IMR-90 (cell line): ENCODE measurements around the gene DPP6. TPM values are rescaled to one million over a fixed set of nuclear protein-coding genes. Genes with fewer than 3 reads are reported as not detected.

Experiments
- ATAC-seq: fragments of 200-7000 bp; cut with Tn5 transposase; 2 replicates; pipeline ENCODE4 v1.9.1; 2020; ENCODE audit warnings: low read depth, mild to moderate bottlenecking, moderate library complexity
- BruUV-seq: library from RNA; stranded (reverse); fragments of 400-500 nt; replicated peaks from 2 replicates; lab custom pipeline; 2021; lab: Mats Ljungman, UMichigan
- CTCF ChIA-PET: fragments of 300-600 bp; formaldehyde crosslinking; extraction: SDS; loops from one replicate; lab custom pipeline; 2021; ENCODE audit warnings: antibody characterized with exemption; lab: Yijun Ruan, JAX
- POLR2A ChIA-PET: fragments of 300-600 bp; sonication (Branson Sonifier 250); formaldehyde crosslinking; loops from one replicate; lab custom pipeline; 2022; ENCODE audit warnings: antibody characterized with exemption; ENCODE audit not compliant: unreplicated experiment; lab: Charles Lee
- DNase-seq: peaks from one replicate; pipeline ENCODE4 v3.0.0; 2013
- H2AFZ ChIP-seq: replicated peaks from 2 replicates; pipeline ENCODE3; 2013; ENCODE audit warnings: low read length, mild to moderate bottlenecking; ENCODE audit not compliant: poor library complexity
- H2AK5ac ChIP-seq: 2 replicates; pipeline ENCODE4 v1.6.1; 2013; ENCODE audit warnings: low read depth, low read length, inconsistent platforms
- H2AK9ac ChIP-seq: replicated peaks from 2 replicates; pipeline ENCODE3; 2013; ENCODE audit warnings: mild to moderate bottlenecking, low read depth, low read length, moderate library complexity; ENCODE audit not compliant: poor library complexity
- H2BK120ac ChIP-seq: 2 replicates; pipeline ENCODE4 v1.6.1; 2013; ENCODE audit warnings: low read depth, low read length, inconsistent platforms
- H2BK15ac ChIP-seq: 3 replicates; pipeline ENCODE4 v1.6.1; 2013; ENCODE audit warnings: low read depth, low read length, inconsistent platforms
- H2BK20ac ChIP-seq: 2 replicates; pipeline ENCODE4 v1.6.1; 2013; ENCODE audit warnings: low read depth, mild to moderate bottlenecking, inconsistent platforms, low read length, moderate library complexity
- H2BK5ac ChIP-seq: 2 replicates; pipeline ENCODE4 v1.6.1; 2013; ENCODE audit warnings: mild to moderate bottlenecking, low read depth, low read length, inconsistent platforms; ENCODE audit not compliant: poor library complexity, severe bottlenecking
- H3K14ac ChIP-seq: replicated peaks from 2 replicates; pipeline ENCODE4 v1.6.1; 2013; ENCODE audit warnings: low read depth, low read length, inconsistent platforms
- H3K18ac ChIP-seq: 2 replicates; pipeline ENCODE4 v1.6.1; 2013; ENCODE audit warnings: low read depth, low read length, control low read depth
- H3K23ac ChIP-seq: 2 replicates; pipeline ENCODE4 v1.6.1; 2013; ENCODE audit warnings: low read depth, low read length, inconsistent platforms
- H3K27ac ChIP-seq: 2 replicates; pipeline ENCODE4 v1.5.1; 2013; ENCODE audit warnings: mild to moderate bottlenecking, control low read depth, low read length; ENCODE audit not compliant: insufficient read depth
- H3K27me3 ChIP-seq: 2 replicates; pipeline ENCODE4 v1.6.1; 2013; ENCODE audit warnings: low read length; ENCODE audit not compliant: control insufficient read depth, insufficient read depth
- H3K36me3 ChIP-seq: 2 replicates; pipeline ENCODE4 v1.6.1; 2013; ENCODE audit warnings: low read length, mixed read lengths; ENCODE audit not compliant: control insufficient read depth, insufficient read depth
- H3K4ac ChIP-seq: 2 replicates; pipeline ENCODE4 v1.6.1; 2013; ENCODE audit warnings: low read depth, low read length, inconsistent platforms
- H3K4me1 ChIP-seq: 2 replicates; pipeline ENCODE4 v1.6.1; 2013; ENCODE audit warnings: low read length, mixed read lengths; ENCODE audit not compliant: control insufficient read depth, insufficient read depth
- H3K4me2 ChIP-seq: 2 replicates; pipeline ENCODE4 v1.6.1; 2013; ENCODE audit warnings: low read depth, mild to moderate bottlenecking, control low read depth, low read length, moderate library complexity
- H3K4me3 ChIP-seq: 2 replicates; pipeline ENCODE4 v1.5.1; 2013; ENCODE audit warnings: low read depth, mild to moderate bottlenecking, control low read depth, low read length, moderate library complexity; ENCODE audit not compliant: insufficient read depth
- H3K56ac ChIP-seq: 2 replicates; pipeline ENCODE4 v1.6.1; 2013; ENCODE audit warnings: low read length, inconsistent platforms; ENCODE audit not compliant: insufficient read depth; ENCODE audit errors: extremely low read depth
- H3K79me1 ChIP-seq, 2 experiments: 2 replicates each; pipeline ENCODE4 v1.6.1; 2013; ENCODE audit warnings: low read length in 2 of 2, inconsistent platforms in 1 of 2, low read depth in 1 of 2
- H3K9ac ChIP-seq: 2 replicates; pipeline ENCODE4 v1.6.1; 2013; ENCODE audit warnings: low read depth, low read length, control low read depth
- H3K9me1 ChIP-seq: 2 replicates; pipeline ENCODE4 v1.6.1; 2013; ENCODE audit warnings: low read length, inconsistent platforms; ENCODE audit not compliant: insufficient read depth
- H3K9me3 ChIP-seq: 2 replicates; pipeline ENCODE4 v1.6.1; 2013; ENCODE audit warnings: low read length; ENCODE audit not compliant: control insufficient read depth, insufficient read depth
- H4K20me1 ChIP-seq: 2 replicates; pipeline ENCODE4 v1.6.1; 2013; ENCODE audit warnings: low read length, inconsistent platforms; ENCODE audit not compliant: insufficient read depth
- H4K5ac ChIP-seq: 2 replicates; pipeline ENCODE4 v1.6.1; 2013; ENCODE audit warnings: mild to moderate bottlenecking, low read depth, low read length, control low read depth
- H4K8ac ChIP-seq, 2 experiments: 2 replicates each; pipeline ENCODE4 v1.6.1; 2013; ENCODE audit warnings: low read depth in 2 of 2, low read length in 2 of 2, control low read depth in 1 of 2, inconsistent platforms in 1 of 2
- H4K91ac ChIP-seq: 2 replicates; pipeline ENCODE4 v1.6.1; 2013; ENCODE audit warnings: low read depth, low read length, inconsistent platforms; ENCODE audit not compliant: insufficient read depth
- BHLHE40 ChIP-seq: fragments of 150-350 bp; IDR thresholded peaks from 2 replicates; pipeline ENCODE4 v1.6.1; 2016; ENCODE audit warnings: mild to moderate bottlenecking, low read depth, low read length
- CHD1 ChIP-seq: IDR thresholded peaks from 2 replicates; pipeline ENCODE4 v1.6.1; 2012; ENCODE audit warnings: low read depth, low read length, improper control_type of control experiment
- MAFK ChIP-seq: IDR thresholded peaks from 2 replicates; pipeline ENCODE4 v1.6.1; 2012; ENCODE audit warnings: low read depth, low read length, improper control_type of control experiment
- MXI1 ChIP-seq: IDR thresholded peaks from 2 replicates; pipeline ENCODE4 v1.6.1; 2012; ENCODE audit warnings: low read depth, mild to moderate bottlenecking, low read length, moderate library complexity, borderline replicate concordance
- NFE2L2 ChIP-seq: fragments of 150-350 bp; IDR thresholded peaks from 2 replicates; pipeline ENCODE4 v1.6.1; 2016; ENCODE audit warnings: low read depth, mild to moderate bottlenecking, low read length
- RCOR1 ChIP-seq: IDR thresholded peaks from 2 replicates; pipeline ENCODE4 v1.6.1; 2012; ENCODE audit warnings: mild to moderate bottlenecking, low read length, improper control_type of control experiment; ENCODE audit not compliant: insufficient replicate concordance
- SMC3 ChIP-seq: fragments of 150-350 bp; IDR thresholded peaks from 2 replicates; pipeline ENCODE4 v1.6.1; 2016; ENCODE audit warnings: low read depth, mild to moderate bottlenecking, antibody characterized with exemption, low read length, moderate library complexity
- WGBS, 2 experiments: methylation state at CpG; one replicate each; pipeline versions ENCODE4 v1.1.5 to v1.1.7; 2013; ENCODE audit warnings: missing lambda C conversion rate in 2 of 2; ENCODE audit not compliant: insufficient read length in 1 of 2; ENCODE audit errors: extremely low coverage in 2 of 2; 5-methylcytosine and 5-hydroxymethylcytosine counted together
- dilution Hi-C: fragments of 300-500 bp; cut with HindIII; formaldehyde crosslinking; loops from one replicate; pipeline ENCODE4 v1.14.3; 2018; ENCODE audit warnings: low sequenced_read_pairs; ENCODE audit not compliant: unreplicated experiment
- in situ Hi-C: fragments of 300-500 bp; cut with MboI; formaldehyde crosslinking; loops from 3 replicates; pipeline ENCODE4 v1.14.3; 2019; ENCODE audit warnings: low sequenced_read_pairs, inconsistent platforms, mixed read lengths
- intact Hi-C: fragments of 100-400 bp; cut with micrococcal nuclease; formaldehyde crosslinking; loops from 2 replicates; pipeline ENCODE4 v1.10.0; 2022
- polyA plus RNA-seq, 3 experiments: library from polyadenylated mRNA; depleted of rRNA; stranded (reverse); fragments of >200 nt; gene quantifications; 2 replicates each; pipeline ENCODE4 v1.2.3, GENCODE V29; 2012; ENCODE audit warnings: low replicate concordance in 1 of 3
- total RNA-seq: library from RNA; depleted of rRNA; stranded (reverse); fragments of >200 nt; gene quantifications from 2 replicates; pipeline ENCODE4 v1.2.3, GENCODE V29; 2012
- TF ChIP-seq, protein P1 (sequence below): fragments of 150-350 bp; IDR thresholded peaks from 2 replicates; pipeline ENCODE4 v1.6.1; 2016; ENCODE audit warnings: low read depth, mild to moderate bottlenecking, low read length, moderate library complexity, borderline replicate concordance
- TF ChIP-seq, protein P2 (sequence below): conservative IDR thresholded peaks from 2 replicates; pipeline ENCODE4 v1.5.1; 2012; ENCODE audit warnings: mild to moderate bottlenecking, low read depth, low read length, improper control_type of control experiment
- TF ChIP-seq, protein P3 (sequence below): fragments of 150-350 bp; IDR thresholded peaks from 2 replicates; pipeline ENCODE4 v1.6.1; 2017; ENCODE audit warnings: mild to moderate bottlenecking, antibody characterized with exemption, low read length, low read depth

DPP6 gene
- total and polyA plus RNA-seq, 2 of the 4 experiments (the other 2 are of a cell fraction): not detected

DNA sequence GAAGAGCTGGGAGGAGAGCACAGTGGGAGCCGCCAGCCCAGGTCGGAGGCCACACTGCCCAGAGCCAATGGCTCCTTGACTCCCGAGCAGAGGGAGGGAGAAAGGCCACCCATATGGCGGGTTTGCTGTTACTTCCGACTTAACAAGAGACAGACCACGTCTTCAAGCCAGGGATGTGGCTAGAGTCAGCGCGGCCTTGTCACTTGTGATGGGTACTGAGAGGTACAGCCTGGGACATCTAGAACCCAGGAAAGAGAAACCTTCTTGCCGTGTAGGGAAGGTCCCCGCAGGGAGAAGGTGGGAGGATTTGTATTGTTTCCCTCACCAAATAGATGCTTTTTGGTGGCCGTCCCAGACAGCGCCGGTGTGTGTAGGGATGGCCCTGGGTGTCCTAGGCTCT is 823.1 kb downstream of the DPP6 start:
- H2AFZ ChIP-seq: no peak overlapping the region
- no peak overlapping the region for H2AK9ac ChIP-seq
- H3K4ac ChIP-seq: no peak overlapping the region
- no peak overlapping the region for H2BK15ac ChIP-seq
- no peak overlapping the region for H4K5ac ChIP-seq
- H3K23ac ChIP-seq: no peak overlapping the region
- H3K4me1 ChIP-seq: no peaks in the 10 kb centered on the region
- H3K27me3 ChIP-seq: no peaks in the 10 kb centered on the region
- H3K9me1 ChIP-seq: no peaks in the 10 kb centered on the region
- no peak overlapping the region for H3K4me2 ChIP-seq
- TF ChIP-seq SMC3 (no peak), MXI1 (no peak), CHD1 (no peak), BHLHE40 (no peak), RCOR1 (no peak), NFE2L2 (no peak), MAFK (no peak)
- TF ChIP-seq, protein P1, sequence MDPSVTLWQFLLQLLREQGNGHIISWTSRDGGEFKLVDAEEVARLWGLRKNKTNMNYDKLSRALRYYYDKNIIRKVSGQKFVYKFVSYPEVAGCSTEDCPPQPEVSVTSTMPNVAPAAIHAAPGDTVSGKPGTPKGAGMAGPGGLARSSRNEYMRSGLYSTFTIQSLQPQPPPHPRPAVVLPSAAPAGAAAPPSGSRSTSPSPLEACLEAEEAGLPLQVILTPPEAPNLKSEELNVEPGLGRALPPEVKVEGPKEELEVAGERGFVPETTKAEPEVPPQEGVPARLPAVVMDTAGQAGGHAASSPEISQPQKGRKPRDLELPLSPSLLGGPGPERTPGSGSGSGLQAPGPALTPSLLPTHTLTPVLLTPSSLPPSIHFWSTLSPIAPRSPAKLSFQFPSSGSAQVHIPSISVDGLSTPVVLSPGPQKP: no peak
- TF ChIP-seq, protein P2, sequence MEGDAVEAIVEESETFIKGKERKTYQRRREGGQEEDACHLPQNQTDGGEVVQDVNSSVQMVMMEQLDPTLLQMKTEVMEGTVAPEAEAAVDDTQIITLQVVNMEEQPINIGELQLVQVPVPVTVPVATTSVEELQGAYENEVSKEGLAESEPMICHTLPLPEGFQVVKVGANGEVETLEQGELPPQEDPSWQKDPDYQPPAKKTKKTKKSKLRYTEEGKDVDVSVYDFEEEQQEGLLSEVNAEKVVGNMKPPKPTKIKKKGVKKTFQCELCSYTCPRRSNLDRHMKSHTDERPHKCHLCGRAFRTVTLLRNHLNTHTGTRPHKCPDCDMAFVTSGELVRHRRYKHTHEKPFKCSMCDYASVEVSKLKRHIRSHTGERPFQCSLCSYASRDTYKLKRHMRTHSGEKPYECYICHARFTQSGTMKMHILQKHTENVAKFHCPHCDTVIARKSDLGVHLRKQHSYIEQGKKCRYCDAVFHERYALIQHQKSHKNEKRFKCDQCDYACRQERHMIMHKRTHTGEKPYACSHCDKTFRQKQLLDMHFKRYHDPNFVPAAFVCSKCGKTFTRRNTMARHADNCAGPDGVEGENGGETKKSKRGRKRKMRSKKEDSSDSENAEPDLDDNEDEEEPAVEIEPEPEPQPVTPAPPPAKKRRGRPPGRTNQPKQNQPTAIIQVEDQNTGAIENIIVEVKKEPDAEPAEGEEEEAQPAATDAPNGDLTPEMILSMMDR: no peak
- TF ChIP-seq, protein P3, sequence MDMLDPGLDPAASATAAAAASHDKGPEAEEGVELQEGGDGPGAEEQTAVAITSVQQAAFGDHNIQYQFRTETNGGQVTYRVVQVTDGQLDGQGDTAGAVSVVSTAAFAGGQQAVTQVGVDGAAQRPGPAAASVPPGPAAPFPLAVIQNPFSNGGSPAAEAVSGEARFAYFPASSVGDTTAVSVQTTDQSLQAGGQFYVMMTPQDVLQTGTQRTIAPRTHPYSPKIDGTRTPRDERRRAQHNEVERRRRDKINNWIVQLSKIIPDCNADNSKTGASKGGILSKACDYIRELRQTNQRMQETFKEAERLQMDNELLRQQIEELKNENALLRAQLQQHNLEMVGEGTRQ: no peak
- intact Hi-C loops: no loop called here
- CTCF ChIA-PET: no interaction called here
- H3K9ac ChIP-seq: no peak overlapping the region
- H4K8ac ChIP-seq: no peak overlapping the region
- no peak overlapping the region for H4K91ac ChIP-seq
- no peaks in the 10 kb centered on the region for H4K20me1 ChIP-seq
- H3K56ac ChIP-seq: no peak overlapping the region
- peaks cover 48% of the 10 kb centered on the region for H3K9me3 ChIP-seq
- DNase-seq: no peak
- no peaks in the 10 kb centered on the region for H3K36me3 ChIP-seq
- no peak overlapping the region for H2BK120ac ChIP-seq
- H2BK20ac ChIP-seq: no peak overlapping the region
- no CpG with 5 or more reads among the region's 13 CpGs for WGBS, 2 experiments
- no peak for ATAC-seq
- H3K27ac ChIP-seq: no peak overlapping the region
- no peak overlapping the region for H3K14ac ChIP-seq
- POLR2A ChIA-PET: no interaction called here
- no peak overlapping the region for H3K4me3 ChIP-seq
- H2AK5ac ChIP-seq: no peak overlapping the region
- no peak overlapping the region for H3K18ac ChIP-seq
- in situ Hi-C loops: no loop called here
- H2BK5ac ChIP-seq: no peak overlapping the region
- no peaks in the 10 kb centered on the region for H3K79me1 ChIP-seq
- BruUV-seq: no TSS peak
- dilution Hi-C loops: no loop called here
